Neural cell (in vitro differentiated cells): ENCODE measurements around the gene ADAD2.

ENCODE experiments used
- CTCF ChIP-seq: fragments of 450-650 bp; IDR thresholded peaks from 2 replicates; pipeline ENCODE4 v1.5.1; 2014; ENCODE audit warnings: antibody characterized with exemption, mild to moderate bottlenecking, moderate library complexity; ENCODE audit not compliant: poor library complexity, severe bottlenecking
- EZH2 ChIP-seq: fragments of 200-600, 300-800 bp; shearing (Covaris generic), sonication (generic); IDR thresholded peaks from 2 replicates; pipeline ENCODE4 v1.6.1; 2014; ENCODE audit warnings: antibody characterized with exemption, low read length, borderline replicate concordance, mild to moderate bottlenecking; ENCODE audit not compliant: insufficient read depth, poor library complexity, severe bottlenecking

DNA sequence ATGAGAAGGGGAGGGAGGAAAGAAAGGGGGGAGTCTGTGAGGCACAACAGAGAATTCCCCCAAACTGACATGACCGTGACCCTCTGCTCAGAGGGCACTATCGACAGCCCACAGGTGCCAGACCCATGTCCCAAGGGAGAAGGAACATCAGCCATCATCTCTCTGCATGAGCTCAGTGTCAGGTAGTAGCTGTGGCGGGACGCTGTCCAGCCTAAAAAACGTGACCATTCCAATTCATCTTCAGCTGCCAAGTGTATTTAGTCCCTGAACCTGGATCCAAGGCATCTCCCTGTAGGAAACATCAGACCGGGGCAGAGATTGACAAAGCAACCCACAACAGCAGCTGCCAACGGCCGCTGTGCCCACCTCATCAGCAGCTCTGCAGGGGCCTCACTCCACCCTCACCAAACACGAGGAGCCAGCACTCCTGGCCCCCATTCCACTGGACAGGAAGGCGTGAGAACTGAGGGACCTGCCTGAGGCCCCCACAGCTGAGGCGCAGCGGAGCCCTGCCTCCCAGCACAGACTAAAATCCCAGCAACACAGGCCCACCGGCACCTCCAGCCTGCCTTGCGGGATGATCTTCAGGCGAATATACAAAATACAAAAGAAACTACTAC lies 12.7 kb upstream of the ADAD2 start:
- TF ChIP-seq CTCF = no peak
- TF ChIP-seq EZH2 = no peak
